Epithelial cell of prostate (primary cell): ENCODE measurements around the gene DNM3.

Experiments
- DNase-seq: peaks from one replicate; pipeline ENCODE4 v3.0.0-alpha.2; 2011; ENCODE audit warnings: low read depth, low spot score
- H3K27ac ChIP-seq: fragments of 450-650 bp; 2 replicates; pipeline ENCODE4 v1.5.1; 2017; ENCODE audit warnings: mild to moderate bottlenecking

The DNM3 gene

DNA sequence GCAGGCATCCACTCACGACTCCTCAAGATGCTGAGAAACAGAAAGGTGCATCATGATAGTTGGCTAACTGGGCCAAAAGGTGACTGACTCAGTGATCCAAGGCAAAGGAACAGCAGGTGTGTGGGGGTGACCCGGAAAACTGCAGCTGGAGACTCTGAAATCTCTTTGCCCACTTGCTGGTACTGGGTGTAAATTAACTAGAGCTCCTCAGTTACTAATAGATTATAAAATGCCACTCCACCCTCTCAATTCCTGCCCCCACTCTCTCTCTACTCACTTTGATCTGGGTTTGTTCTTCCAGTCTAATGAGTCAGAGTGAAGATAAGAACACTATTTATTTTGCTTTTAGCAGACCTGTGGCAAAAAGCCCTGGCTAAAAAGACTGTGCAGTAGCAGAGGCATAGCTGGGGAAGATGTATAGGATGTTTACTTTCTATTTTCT lies 609.7 kb downstream of the DNM3 start:
- DNase-seq = no peak
- H3K27ac ChIP-seq = no peak overlapping the region

DNA sequence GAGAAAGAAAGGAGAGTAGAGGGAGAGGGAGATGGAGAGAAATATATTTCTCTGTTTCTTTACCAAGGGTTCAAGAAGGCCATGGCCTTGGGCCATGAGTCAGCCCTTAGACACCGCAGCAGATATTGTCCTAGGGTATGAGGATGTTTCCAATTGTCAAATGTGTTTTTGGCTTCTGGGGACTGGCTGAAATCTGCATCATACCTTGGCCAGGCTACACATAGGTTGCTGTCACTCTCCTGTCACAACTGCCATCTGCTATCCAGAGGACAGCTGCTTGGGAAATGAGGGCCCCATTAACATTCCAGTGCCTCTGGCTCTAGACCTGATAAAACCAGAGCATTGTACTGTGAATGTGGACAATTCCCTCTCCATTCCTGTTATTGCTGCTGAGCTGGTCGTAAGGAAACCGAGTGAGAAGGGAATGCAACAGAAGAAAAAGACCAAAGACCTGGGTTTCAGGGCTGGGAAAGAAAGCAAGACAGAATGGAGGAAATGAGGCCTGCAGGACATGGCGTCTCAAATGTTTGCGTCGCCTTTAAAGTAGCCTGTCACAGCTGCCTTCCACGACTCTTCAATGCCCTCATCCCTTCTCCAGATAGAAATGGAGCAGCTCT lies 611.3 kb downstream of the DNM3 start:
- no peak for DNase-seq
- H3K27ac ChIP-seq = no peak overlapping the region

DNA sequence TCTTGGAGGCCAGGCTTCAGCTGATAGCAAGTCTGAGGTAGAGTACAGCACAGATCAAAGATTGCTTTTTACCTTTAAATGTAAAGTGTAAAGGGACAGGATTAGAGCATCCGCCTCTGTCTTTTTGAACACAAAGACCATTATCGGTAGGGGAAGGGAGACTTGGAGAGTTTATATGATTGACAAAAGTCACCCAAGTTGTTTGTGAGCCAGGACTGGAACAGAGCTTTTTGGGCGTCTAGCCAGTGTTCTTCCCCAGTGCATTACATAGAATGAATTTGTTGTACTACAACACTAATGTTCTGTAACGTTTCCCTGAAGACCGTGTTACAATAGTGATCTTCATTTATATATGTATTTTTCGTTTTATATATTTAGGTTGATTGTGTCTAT lies 611.9 kb downstream of the DNM3 start:
- no peak for DNase-seq
- no peak overlapping the region for H3K27ac ChIP-seq

DNA sequence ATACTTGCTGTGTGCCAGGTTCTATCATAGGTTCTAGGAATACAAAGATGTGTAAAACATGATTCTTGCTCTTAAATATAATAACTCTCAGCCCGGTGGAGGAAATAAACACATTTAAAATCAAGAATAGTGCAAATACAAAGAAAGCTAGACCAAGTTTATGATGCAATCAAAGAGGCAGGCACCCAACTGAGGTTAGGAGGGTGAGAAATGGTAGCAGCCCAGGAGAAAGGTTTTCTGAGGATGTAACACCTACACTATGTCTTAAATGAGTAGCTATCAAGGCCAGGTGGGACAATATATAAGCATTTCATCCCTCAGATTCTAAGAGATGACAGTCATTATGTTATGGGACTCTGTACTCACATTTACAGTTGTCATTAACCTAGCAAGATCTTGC lies 612.3 kb downstream of the DNM3 start:
- no peak for DNase-seq
- no peak overlapping the region for H3K27ac ChIP-seq

DNA sequence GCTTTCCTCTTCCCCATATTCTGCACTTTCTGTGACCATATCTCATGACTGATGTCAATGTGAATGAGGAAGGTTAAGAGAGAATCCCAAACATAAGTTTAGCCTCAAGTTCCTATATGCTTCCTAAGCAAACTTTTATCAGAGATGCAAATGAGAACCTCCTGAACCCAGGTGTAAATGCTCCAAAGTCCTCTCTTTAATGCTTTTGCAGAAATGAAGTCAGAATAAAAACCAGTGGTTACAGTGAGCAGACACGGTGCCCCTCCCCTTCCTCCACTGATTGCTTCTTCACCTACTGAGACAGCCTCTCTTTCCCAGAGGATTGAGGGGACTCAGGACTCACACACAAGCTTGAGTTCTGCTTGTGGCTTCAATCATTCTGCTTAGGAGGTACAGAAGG lies 614.2 kb downstream of the DNM3 start:
- no peak overlapping the region for H3K27ac ChIP-seq

DNA sequence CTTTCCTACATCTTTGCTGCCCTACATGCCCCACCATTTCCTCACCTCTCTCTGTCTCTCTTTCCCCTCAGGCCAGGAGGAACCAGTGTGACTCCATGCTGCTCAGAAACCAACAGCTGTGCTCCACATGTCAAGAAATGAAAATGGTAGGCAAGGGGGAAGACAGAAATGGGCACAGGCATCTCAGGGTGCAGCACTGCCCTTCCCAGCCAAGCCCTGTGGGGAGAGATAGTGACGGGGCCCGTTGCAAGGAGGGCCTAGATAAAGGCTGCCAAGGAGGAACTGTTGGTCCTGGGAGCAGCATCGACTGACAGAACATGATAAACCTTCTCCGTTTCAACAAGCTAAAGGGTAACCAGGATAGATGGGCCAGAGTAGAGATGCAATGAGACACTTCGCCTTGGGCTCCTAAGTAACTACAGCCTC lies 615.1 kb downstream of the DNM3 start:
- H3K27ac ChIP-seq = no peak overlapping the region
- DNase-seq = no peak

More for the DNA sequence above, 614.2 kb downstream of the DNM3 start:
- DNase-seq = no peak

DNA sequence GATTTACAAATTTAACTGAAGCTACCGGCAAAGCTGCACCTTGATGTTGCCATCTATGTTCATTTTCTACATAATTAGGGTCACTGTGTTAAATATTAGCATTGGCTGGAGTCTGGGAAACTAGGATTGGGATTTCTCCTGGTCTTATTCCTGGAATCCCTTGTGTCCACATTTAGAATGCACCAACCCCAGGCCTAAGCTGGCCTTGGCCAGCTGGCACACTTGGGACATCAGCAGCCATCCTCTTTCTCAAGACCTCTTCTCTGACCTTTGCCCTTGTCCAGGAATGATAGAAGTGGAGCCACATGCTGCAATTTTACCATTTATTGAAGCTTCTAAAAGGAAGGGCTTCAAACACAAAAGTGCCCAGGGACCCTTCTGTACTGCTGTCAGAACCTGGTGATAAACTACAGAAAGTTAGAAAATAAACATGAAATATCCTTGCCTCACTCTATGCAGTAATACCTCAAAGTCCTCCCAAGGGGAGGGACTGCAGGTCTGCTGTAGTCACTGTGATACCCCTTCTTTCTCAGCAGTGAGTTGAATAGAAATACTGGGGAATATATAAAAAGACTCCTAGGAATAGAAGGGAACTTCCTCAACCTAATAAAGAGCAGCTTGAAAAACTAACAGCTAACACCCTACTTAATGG lies 616.3 kb downstream of the DNM3 start:
- DNase-seq = no peak
- H3K27ac ChIP-seq = no peak overlapping the region

DNA sequence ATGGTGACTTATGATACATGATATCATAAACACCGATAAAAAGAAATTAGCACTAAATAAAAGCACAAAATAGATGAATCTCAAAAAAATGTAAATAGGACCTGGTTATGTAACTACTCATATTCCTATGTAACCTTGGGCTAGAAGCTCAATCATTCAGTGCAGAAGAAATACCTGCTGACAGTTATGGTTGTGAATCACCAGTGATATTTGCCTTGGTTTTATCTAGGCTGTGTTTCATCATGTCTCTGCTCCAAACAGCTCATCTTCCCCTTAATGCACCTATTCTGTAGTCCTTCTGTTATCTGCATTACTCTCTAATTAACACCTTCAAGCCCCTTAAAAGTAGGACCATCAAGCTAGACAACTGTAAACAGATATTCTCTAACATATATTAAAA lies 618.9 kb downstream of the DNM3 start:
- H3K27ac ChIP-seq = no peak overlapping the region
- no peak for DNase-seq

DNA sequence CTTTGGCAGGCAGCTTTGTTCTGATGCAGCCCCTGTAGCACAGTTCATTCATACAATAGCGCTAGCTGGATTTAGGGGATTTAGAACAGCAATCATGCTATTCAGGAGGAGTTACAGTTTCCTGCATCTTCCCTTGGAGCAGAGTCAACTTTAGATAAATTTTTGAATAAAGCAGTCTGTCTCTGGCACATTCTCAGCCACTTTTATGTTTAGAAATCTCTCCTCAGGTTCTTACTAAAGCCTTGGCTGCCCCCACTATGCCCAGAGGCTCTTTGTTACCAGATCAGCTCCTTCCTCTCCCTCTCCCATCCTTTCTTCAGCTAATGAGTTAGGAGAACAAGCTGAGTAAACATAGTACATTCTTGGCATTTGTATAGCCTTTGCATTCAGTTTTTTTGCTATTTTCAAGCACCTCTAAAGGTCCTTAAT lies 619.6 kb downstream of the DNM3 start:
- DNase-seq = no peak
- H3K27ac ChIP-seq = no peak overlapping the region
